ENCODE results near the gene STXBP5. TPM values are rescaled to one million over a fixed set of nuclear protein-coding genes. Genes with fewer than 3 reads are reported as not detected.

The STXBP5 gene
- total RNA-seq, 2 experiments from 2014 or later: 21.0 to 22.5 TPM

DNA sequence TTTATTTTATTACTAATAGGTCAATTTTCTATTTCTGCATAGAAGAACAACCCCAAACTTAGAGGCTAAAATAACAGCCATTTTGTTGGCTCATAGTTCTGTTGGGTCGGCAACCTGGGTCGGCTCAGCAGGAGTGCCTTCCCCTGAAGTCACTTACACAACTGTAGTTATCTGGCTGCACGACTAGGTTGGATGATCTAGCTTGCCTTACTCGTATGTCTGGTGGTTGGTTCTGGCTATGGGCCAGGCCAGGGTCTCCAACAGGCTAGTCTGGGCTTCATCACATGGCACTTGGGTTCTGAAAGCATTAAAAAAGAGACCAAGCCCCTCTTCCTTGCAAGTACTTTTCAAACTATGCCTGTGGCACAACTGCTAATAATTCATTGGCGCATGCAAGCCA, 53.5 kb downstream of the STXBP5 start:
- ChIA-PET POLR2A (no interaction called here), CTCF (interaction anchor here (1.1 kb wide), 1 partner anchor 15 kb away, joined by 3 read pairs; no protein-coding TSS in a partner anchor)
- Mint-ChIP-seq H3K27ac (no peak overlapping the region), H3K4me3 (no peak overlapping the region), H3K9me3 (peaks cover 2% of the 10 kb centered on the region), H3K27me3 (no peaks in the 10 kb centered on the region), H3K4me1 (ENCODE audit: low read depth) (peaks cover 28% of the 10 kb centered on the region), H3K36me3 (ENCODE audit: low read depth) (peaks cover 36% of the 10 kb centered on the region)
- no peak for TF ChIP-seq CTCF (IDR thresholded peaks at IDR 0.05)
- ATAC-seq (ENCODE audit: poor library complexity) (no peak), DNase-seq (no peak)
- no peak overlapping the region for H3K27ac ChIP-seq (ENCODE audit: low read depth in 1 of 2, low read length in 2 of 2)
- no peak overlapping the region for H3K4me3 ChIP-seq (ENCODE audit: low read length)
- no peaks in the 10 kb centered on the region for H3K27me3 ChIP-seq (ENCODE audit: control insufficient read depth in 1 of 2, insufficient read depth in 2 of 2, low read length in 2 of 2)
- peaks cover 5% of the 10 kb centered on the region for H3K36me3 ChIP-seq (ENCODE audit: insufficient read depth, low read length)
- intact Hi-C loops (cut with DNase I, micrococcal nuclease): no loop called here
- no peaks in the 10 kb centered on the region for H3K4me1 ChIP-seq (ENCODE audit: insufficient read depth, low read length)
- no peaks in the 10 kb centered on the region for H3K9me3 ChIP-seq (ENCODE audit: control insufficient read depth in 1 of 2, insufficient read depth in 1 of 2, low read length in 2 of 2)

- ChIA-PET POLR2A (no interaction called here), CTCF (no interaction called here)
- H3K36me3 Mint-ChIP-seq (ENCODE audit: low read depth): peaks cover 32% of the 10 kb centered on the region
- H3K27me3 Mint-ChIP-seq: no peaks in the 10 kb centered on the region
- TF ChIP-seq CTCF (IDR thresholded peaks at IDR 0.05): no peak
- ATAC-seq (ENCODE audit: poor library complexity): no peak
- H3K4me1 Mint-ChIP-seq (ENCODE audit: low read depth): peaks cover 8% of the 10 kb centered on the region
- Histone ChIP-seq H3K9me3 (ENCODE audit: control insufficient read depth in 1 of 2, insufficient read depth in 1 of 2, low read length in 2 of 2) (no peaks in the 10 kb centered on the region), H3K36me3 (ENCODE audit: insufficient read depth, low read length) (peaks cover 5% of the 10 kb centered on the region), H3K27me3 (ENCODE audit: control insufficient read depth in 1 of 2, insufficient read depth in 2 of 2, low read length in 2 of 2) (no peaks in the 10 kb centered on the region), H3K27ac (ENCODE audit: low read depth in 1 of 2, low read length in 2 of 2) (no peak overlapping the region), H3K4me3 (ENCODE audit: low read length) (no peak overlapping the region), H3K4me1 (ENCODE audit: insufficient read depth, low read length) (no peaks in the 10 kb centered on the region)
- H3K4me3 Mint-ChIP-seq: no peak overlapping the region
- DNase-seq: no peak
- H3K27ac Mint-ChIP-seq: no peak overlapping the region
- no peaks in the 10 kb centered on the region for H3K9me3 Mint-ChIP-seq
- intact Hi-C loops (cut with DNase I, micrococcal nuclease): no loop called here
Observed at GRCh38 chr6:147260091-147260490, 55.9 kb downstream of the STXBP5 start.

GRCh38 chr6:147262946-147263345, 58.7 kb downstream of the STXBP5 start:
- TF ChIP-seq CTCF (IDR thresholded peaks at IDR 0.05): no peak
- no peaks in the 10 kb centered on the region for H3K9me3 Mint-ChIP-seq
- no peaks in the 10 kb centered on the region for H3K4me1 ChIP-seq (ENCODE audit: insufficient read depth, low read length)
- ChIA-PET POLR2A (no interaction called here), CTCF (interaction anchor here (0.7 kb wide), 1 partner anchor 11 kb away, joined by 3 read pairs; no protein-coding TSS in a partner anchor)
- H3K36me3 ChIP-seq (ENCODE audit: insufficient read depth, low read length): peaks cover 19% of the 10 kb centered on the region
- no peaks in the 10 kb centered on the region for H3K27me3 Mint-ChIP-seq
- no peak overlapping the region for H3K27ac Mint-ChIP-seq
- peaks cover 60% of the 10 kb centered on the region for H3K36me3 Mint-ChIP-seq (ENCODE audit: low read depth)
- H3K27ac ChIP-seq (ENCODE audit: low read depth in 1 of 2, low read length in 2 of 2): no peak overlapping the region
- no peaks in the 10 kb centered on the region for H3K9me3 ChIP-seq (ENCODE audit: control insufficient read depth in 1 of 2, insufficient read depth in 1 of 2, low read length in 2 of 2)
- no peak overlapping the region for H3K4me3 Mint-ChIP-seq
- intact Hi-C loops (cut with DNase I, micrococcal nuclease): no loop called here
- H3K4me1 Mint-ChIP-seq (ENCODE audit: low read depth): no peaks in the 10 kb centered on the region
- DNase-seq: no peak
- H3K27me3 ChIP-seq (ENCODE audit: control insufficient read depth in 1 of 2, insufficient read depth in 2 of 2, low read length in 2 of 2): no peaks in the 10 kb centered on the region
- no peak for ATAC-seq (ENCODE audit: poor library complexity)
- no peak overlapping the region for H3K4me3 ChIP-seq (ENCODE audit: low read length)
